Spleen (tissue), 11 donors: ENCODE results near the gene MRPL52. TPM values are rescaled to one million over a fixed set of nuclear protein-coding genes. Genes with fewer than 3 reads are reported as not detected.
"Not testable (repeated sequence)": the region's sequence is repeated elsewhere in the genome, so short reads cannot be mapped to it uniquely, and the experiment has no call there.

Source experiments
- DNase-seq: peaks from one replicate; pipeline ENCODE4 v3.0.0-alpha.2; 2020
- H3K27ac ChIP-seq, 8 donors: fragments of 200-600 bp; sonication (generic) in 7 of 8; 1 replicate in 4 of 8; 2 replicates in 4 of 8; pipeline versions ENCODE4 v1.5.0 to v1.8.0; 2016 to 2021; ENCODE audit warnings: inconsistent platforms in 4 of 8, mild to moderate bottlenecking in 4 of 8, moderate library complexity in 1 of 8
- H3K27me3 ChIP-seq, 7 donors: fragments of 200-600 bp; sonication (generic) in 6 of 7; replicated peaks in 1 of 7; 1 replicate in 4 of 7; 2 replicates in 3 of 7; pipeline versions ENCODE4 v1.5.0 to v1.8.0; 2016 to 2021; ENCODE audit warnings: inconsistent platforms in 3 of 7, mild to moderate bottlenecking in 1 of 7
- H3K36me3 ChIP-seq, 6 donors: fragments of 200-600 bp; sonication (generic) in 5 of 6; 1 replicate in 4 of 6; 2 replicates in 2 of 6; pipeline versions ENCODE4 v1.5.0 to v1.8.0; 2016 to 2021; ENCODE audit warnings: inconsistent platforms in 2 of 6
- H3K4me1 ChIP-seq, 6 donors: fragments of 200-600 bp; sonication (generic) in 5 of 6; 1 replicate in 3 of 6; 2 replicates in 3 of 6; pipeline versions ENCODE4 v1.5.0 to v1.8.0; 2016 to 2021; ENCODE audit warnings: inconsistent platforms in 3 of 6
- H3K4me3 ChIP-seq, 8 donors: fragments of 200-600 bp; sonication (generic) in 7 of 8; 1 replicate in 4 of 8; 2 replicates in 4 of 8; pipeline versions ENCODE4 v1.5.0 to v1.8.0; 2016 to 2021; ENCODE audit warnings: inconsistent platforms in 4 of 8, mild to moderate bottlenecking in 4 of 8, moderate library complexity in 2 of 8
- H3K9me3 ChIP-seq, 8 donors: fragments of 200-600 bp; sonication (generic) in 7 of 8; 1 replicate in 4 of 8; 2 replicates in 4 of 8; pipeline versions ENCODE4 v1.5.0 to v1.8.0; 2016 to 2021; ENCODE audit warnings: inconsistent platforms in 4 of 8
- POLR2A ChIP-seq, 3 donors: fragments of 450-650 bp; IDR thresholded peaks; one replicate each; pipeline ENCODE4 v1.5.1; 2017; ENCODE audit warnings: antibody characterized with exemption in 3 of 3, mild to moderate bottlenecking in 1 of 3
- POLR2AphosphoS5 ChIP-seq, 3 donors: sonication (generic); formaldehyde crosslinking; IDR thresholded peaks; one replicate each; pipeline ENCODE4 v1.5.1; 2017; ENCODE audit warnings: antibody characterized with exemption in 3 of 3
- WGBS, 5 donors: extraction: QIAGEN DNeasy Blood & Tissue Kit in 3 of 5; methylation state at CpG; one replicate each; pipeline versions ENCODE4 v1.1.5 to v1.1.7; 2013 to 2018; 5-methylcytosine and 5-hydroxymethylcytosine counted together
- intact Hi-C: fragments of 100-400 bp; cut with DNase I; formaldehyde crosslinking; loops from one replicate; pipeline ENCODE4 v1.15.0; 2023; ENCODE audit warnings: low total_unique reads
- polyA plus RNA-seq, 3 donors: library from polyadenylated mRNA; stranded (reverse); fragments of 200-250 nt; gene quantifications; one replicate each; pipeline ENCODE4 v1.2.1, GENCODE V29; 2013
- total RNA-seq, 7 donors: library from RNA; depleted of rRNA in 3 of 7; stranded (reverse); fragments of >200 nt in 3 of 7; fragmentation: NEBNext Ultra II Directional in 4 of 7; extraction: Animal tissue kit (Norgen Biotek cat#: 25700) in 4 of 7; gene quantifications; one replicate each; pipeline versions ENCODE4 v1.1.0 to v1.2.1, GENCODE V29; 2016 to 2021
- TF ChIP-seq, protein P1 (sequence below), 11 experiments: fragments of 200-600 bp in 7 of 11; fragments of 450-650 bp in 4 of 11; sonication (generic) in 4 of 11; IDR thresholded peaks in 8 of 11; conservative IDR thresholded peaks in 3 of 11; 1 replicate in 7 of 11; 2 replicates in 4 of 11; pipeline versions ENCODE4 v1.4.0 to v1.8.0; 2016 to 2021; ENCODE audit warnings: antibody characterized with exemption in 11 of 11, inconsistent platforms in 4 of 11, mild to moderate bottlenecking in 1 of 11
- donor health status: healthy with polysubstance abuse.
- donor health status: DM: no; HTN: no; CAD: no; lungs with moderate emphysema.
- donor health status: DM: no; HTN: no; CAD: no.
- donor health status: Bipolar disorder and iron deficiency.
- donor health status: healthy.
- donor health status: DM: no; HTN: no; CAD: no.
- donor health status: DM: yes; HTN: yes; CAD: no.

MRPL52 gene
- total and polyA plus RNA-seq, 10 donors, result 55.2 to 138 (median 87.0) TPM

DNA sequence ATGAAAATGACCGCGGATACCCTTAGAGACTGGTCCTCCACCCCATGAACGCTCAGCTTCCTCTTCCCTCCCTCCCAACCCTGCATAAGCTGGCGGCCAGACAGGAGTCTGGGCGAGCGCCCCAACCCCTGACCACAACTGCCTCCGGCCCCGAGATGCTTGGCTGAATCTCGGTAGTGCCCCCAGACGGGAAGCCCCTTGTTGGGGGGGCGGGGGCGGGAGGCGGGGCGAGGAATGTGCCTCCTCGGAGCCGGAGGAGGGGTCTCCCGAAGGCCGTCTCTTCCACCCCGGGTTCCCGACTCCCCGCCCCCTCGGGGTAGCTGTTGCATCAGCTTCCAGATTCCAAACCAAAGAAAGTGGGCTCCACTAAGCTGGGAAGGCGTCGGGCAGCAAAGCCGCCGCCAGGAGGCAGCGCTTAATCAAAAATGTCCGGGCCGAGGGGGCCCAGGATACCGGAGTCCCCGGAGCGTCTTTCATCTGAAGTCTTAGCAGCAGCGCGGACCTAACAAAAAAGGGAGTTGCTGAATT, 7.1 kb upstream of the MRPL52 start:
- peaks cover 0 to 8% (median 0%) of the 10 kb centered on the region in 7 donors for H3K27me3 ChIP-seq
- H3K4me3 ChIP-seq, result peak overlapping the region; percentile 32 to 71 (median 44)
- H3K27ac ChIP-seq, result peak overlapping the region; percentile 65 to 89 (median 81)
- intact Hi-C loops, result loop anchor here (2.0 kb wide), 1 partner anchor 30 kb away; no protein-coding TSS in a partner anchor
- DNase-seq, result peak; percentile 93
- H3K9me3 ChIP-seq, result no peaks in the 10 kb centered on the region
- WGBS, 5 donors, result 0 to 2% (median 1%) methylated on average over 18 to 34 of the region's 34 CpGs
- H3K36me3 ChIP-seq, result no peaks in the 10 kb centered on the region
- H3K4me1 ChIP-seq, result peaks cover 25 to 75% (median 60%) of the 10 kb centered on the region in 6 donors
- peak in 1 of 3 donors; percentile 52 for TF ChIP-seq POLR2AphosphoS5 (IDR thresholded peaks at IDR 0.05)
- no peak for TF ChIP-seq POLR2A (IDR thresholded peaks at IDR 0.05)
- TF ChIP-seq, protein P1, sequence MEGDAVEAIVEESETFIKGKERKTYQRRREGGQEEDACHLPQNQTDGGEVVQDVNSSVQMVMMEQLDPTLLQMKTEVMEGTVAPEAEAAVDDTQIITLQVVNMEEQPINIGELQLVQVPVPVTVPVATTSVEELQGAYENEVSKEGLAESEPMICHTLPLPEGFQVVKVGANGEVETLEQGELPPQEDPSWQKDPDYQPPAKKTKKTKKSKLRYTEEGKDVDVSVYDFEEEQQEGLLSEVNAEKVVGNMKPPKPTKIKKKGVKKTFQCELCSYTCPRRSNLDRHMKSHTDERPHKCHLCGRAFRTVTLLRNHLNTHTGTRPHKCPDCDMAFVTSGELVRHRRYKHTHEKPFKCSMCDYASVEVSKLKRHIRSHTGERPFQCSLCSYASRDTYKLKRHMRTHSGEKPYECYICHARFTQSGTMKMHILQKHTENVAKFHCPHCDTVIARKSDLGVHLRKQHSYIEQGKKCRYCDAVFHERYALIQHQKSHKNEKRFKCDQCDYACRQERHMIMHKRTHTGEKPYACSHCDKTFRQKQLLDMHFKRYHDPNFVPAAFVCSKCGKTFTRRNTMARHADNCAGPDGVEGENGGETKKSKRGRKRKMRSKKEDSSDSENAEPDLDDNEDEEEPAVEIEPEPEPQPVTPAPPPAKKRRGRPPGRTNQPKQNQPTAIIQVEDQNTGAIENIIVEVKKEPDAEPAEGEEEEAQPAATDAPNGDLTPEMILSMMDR (IDR thresholded peaks at IDR 0.05 in 8 of 11, conservative IDR thresholded peaks at IDR 0.05 in 3 of 11), result peak; percentile 70 to 94 (median 85)

DNA sequence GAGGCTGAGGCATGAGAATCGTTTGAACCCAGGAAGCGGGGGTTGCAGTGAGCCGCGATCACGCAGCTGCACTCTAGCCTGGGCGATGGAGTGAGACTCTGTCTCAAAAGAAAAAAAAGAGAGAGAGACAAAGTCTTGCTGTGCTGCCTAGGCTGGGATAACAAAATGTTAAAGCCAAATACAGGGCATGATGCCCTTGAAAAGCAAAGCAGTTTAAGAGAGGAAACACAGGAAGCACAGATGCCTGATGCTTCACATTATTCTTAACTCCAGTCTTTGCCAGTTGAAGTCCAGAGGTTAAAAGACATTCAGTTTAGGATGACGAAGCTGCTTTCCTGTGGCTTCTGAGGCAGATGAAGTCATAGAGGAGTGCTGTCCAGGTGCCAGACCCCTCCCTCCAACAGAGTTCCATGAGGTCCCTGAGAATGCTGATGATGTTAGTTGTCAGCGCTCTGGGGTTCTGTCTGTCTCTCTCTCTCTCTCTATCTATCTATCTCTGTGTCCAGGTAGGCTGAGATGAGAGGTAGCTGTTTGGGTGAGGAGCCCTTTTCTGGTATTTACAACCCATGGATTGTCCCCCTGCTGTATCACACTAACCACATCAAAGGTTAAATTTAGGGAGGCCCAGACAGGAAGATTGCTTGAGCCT, 4.9 kb upstream of the MRPL52 start:
- Histone ChIP-seq H3K9me3 (no peaks in the 10 kb centered on the region), H3K27me3 (peaks cover 0 to 8% (median 0%) of the 10 kb centered on the region in 7 donors), H3K4me3 (peak overlapping the region in 1 of 8 donors; percentile 17), H3K27ac (peak overlapping the region in 6 of 8 donors; percentile 29 to 85 (median 62)), H3K36me3 (no peaks in the 10 kb centered on the region), H3K4me1 (peaks cover 17 to 59% (median 45%) of the 10 kb centered on the region in 6 donors)
- peak; percentile 72 for DNase-seq
- WGBS, 5 donors, result 14 to 30% (median 20%) methylated on average over 8 of the region's 8 CpGs
- intact Hi-C loops, result no loop called here
- TF ChIP-seq POLR2A (IDR thresholded peaks at IDR 0.05), result no peak
- TF ChIP-seq POLR2AphosphoS5 (IDR thresholded peaks at IDR 0.05), result peak in 2 of 3 donors; percentile 8 to 24
- TF ChIP-seq, protein P1 (IDR thresholded peaks at IDR 0.05 in 8 of 11, conservative IDR thresholded peaks at IDR 0.05 in 3 of 11), result no peak

DNA sequence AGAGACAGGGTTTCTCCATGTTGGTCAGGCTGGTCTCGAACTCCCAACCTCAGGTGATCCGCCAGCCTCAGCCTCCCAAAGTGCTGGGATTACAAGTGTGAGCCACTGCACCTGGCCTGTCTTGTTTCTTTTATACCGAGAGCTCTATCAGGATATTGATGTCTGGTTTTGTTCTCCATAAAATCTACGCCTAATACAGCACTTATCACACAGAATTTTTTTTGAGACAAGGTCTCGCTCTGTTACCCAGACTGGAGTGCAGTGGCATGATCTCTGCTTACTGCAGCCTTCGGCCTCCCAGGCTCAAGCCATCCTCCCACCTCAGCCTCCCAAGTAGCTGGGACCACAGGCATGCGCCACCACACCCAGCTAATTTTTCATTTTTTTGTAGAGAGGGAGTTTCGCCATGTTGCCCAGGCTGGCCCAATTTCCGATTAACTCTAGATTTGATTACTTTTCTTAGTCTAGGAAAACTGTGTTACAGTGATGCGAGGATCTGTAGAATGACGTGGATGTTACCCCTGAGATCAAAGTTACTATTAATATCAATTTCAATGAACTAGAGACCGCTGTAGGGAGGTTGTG, 519 bp upstream of the MRPL52 start:
- intact Hi-C loops, H3K27me3 ChIP-seq, H3K9me3 ChIP-seq: not testable (repeated sequence)
- peaks cover 0 to 30% (median 16%) of the 10 kb centered on the region in 6 donors for H3K36me3 ChIP-seq
- 83 to 86% (median 84%) methylated on average over 12 of the region's 12 CpGs for WGBS, 5 donors
- peak overlapping the region; percentile 67 to 94 (median 88) for H3K27ac ChIP-seq
- peak; percentile 62 for DNase-seq
- peak overlapping the region; percentile 68 to 92 (median 82) for H3K4me3 ChIP-seq
- peaks cover 6 to 51% (median 34%) of the 10 kb centered on the region in 6 donors for H3K4me1 ChIP-seq

DNA sequence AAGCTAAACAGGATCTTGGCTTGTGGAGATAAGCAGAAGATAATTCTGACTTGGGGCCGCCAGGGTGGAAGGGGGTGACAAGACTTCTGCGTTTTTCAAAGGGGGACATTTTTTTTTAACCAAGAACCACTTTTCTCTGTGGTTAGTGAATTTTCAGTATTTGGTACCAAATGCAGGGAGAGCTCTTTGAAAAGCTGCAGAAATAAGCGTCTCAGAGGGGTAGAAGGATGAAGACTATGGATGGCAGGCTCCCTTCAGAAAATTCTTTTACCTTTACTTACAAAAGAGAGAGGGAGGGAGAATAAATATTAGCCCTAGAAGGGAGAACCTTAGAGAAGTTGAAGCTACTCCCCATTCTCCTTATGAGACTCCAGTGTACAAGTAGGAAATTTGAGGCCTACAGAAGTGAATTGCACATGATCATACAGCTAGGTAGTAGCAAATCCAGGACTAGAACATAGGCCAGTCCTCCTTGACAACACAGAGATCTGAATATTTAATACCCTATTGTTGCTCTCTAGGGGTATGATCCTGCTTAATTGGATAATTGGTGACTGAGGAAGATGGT, 840 bp downstream of the MRPL52 start:
- WGBS, 5 donors, result 21 to 29% (median 23%) methylated on average over 3 of the region's 3 CpGs

More for the DNA sequence above, 840 bp downstream of the MRPL52 start:
- peak overlapping the region in 6 of 8 donors; percentile 67 to 94 (median 88) for H3K27ac ChIP-seq
- H3K9me3 ChIP-seq, result no peaks in the 10 kb centered on the region
- no peaks in the 10 kb centered on the region for H3K27me3 ChIP-seq
- intact Hi-C loops, result no loop called here
- DNase-seq, result no peak
- peaks cover 6 to 45% (median 25%) of the 10 kb centered on the region in 6 donors for H3K4me1 ChIP-seq
- TF ChIP-seq, protein P1 (IDR thresholded peaks at IDR 0.05 in 8 of 11, conservative IDR thresholded peaks at IDR 0.05 in 3 of 11), result no peak
- TF ChIP-seq POLR2AphosphoS5 (IDR thresholded peaks at IDR 0.05) (no peak), POLR2A (IDR thresholded peaks at IDR 0.05) (no peak)
- H3K4me3 ChIP-seq, result peak overlapping the region; percentile 68 to 92 (median 82)
- peaks cover 0 to 44% (median 20%) of the 10 kb centered on the region in 6 donors for H3K36me3 ChIP-seq
